ENCODE results near the gene ZNF84. TPM values are rescaled to one million over a fixed set of nuclear protein-coding genes. Genes with fewer than 3 reads are reported as not detected.

Gene ZNF84
- total and polyA plus RNA-seq, 9 of the 15 experiments (the other 6 are each of a cell fraction or from before 2014, with no cell fraction given): 8.8 to 24.3 (median 12.1) TPM

- peak; percentile 82 for TF ChIP-seq REST (IDR thresholded peaks at IDR 0.05; ENCODE audit: borderline replicate concordance)
- peak; percentile 68; the same call in 1 of the 2 replicates for TF ChIP-seq REST (CRISPR knock-in tag; IDR thresholded peaks at IDR 0.05; ENCODE audit: low read depth)
- peak; percentile 61 to 87 for TF ChIP-seq MAZ (CRISPR knock-in tag; conservative IDR thresholded peaks at IDR 0.05 in 1 of 2, IDR thresholded peaks at IDR 0.05 in 1 of 2)
Measured at GRCh38 chr12:133037207-133038005, at the start of gene ZNF84 (continued).

All from K562 (cell line).